ENCODE data around the gene VSTM1.

- no peak for TF ChIP-seq EZH2 (IDR thresholded peaks at IDR 0.05; ENCODE audit: borderline replicate concordance, low read length)
- TF ChIP-seq, protein P1, sequence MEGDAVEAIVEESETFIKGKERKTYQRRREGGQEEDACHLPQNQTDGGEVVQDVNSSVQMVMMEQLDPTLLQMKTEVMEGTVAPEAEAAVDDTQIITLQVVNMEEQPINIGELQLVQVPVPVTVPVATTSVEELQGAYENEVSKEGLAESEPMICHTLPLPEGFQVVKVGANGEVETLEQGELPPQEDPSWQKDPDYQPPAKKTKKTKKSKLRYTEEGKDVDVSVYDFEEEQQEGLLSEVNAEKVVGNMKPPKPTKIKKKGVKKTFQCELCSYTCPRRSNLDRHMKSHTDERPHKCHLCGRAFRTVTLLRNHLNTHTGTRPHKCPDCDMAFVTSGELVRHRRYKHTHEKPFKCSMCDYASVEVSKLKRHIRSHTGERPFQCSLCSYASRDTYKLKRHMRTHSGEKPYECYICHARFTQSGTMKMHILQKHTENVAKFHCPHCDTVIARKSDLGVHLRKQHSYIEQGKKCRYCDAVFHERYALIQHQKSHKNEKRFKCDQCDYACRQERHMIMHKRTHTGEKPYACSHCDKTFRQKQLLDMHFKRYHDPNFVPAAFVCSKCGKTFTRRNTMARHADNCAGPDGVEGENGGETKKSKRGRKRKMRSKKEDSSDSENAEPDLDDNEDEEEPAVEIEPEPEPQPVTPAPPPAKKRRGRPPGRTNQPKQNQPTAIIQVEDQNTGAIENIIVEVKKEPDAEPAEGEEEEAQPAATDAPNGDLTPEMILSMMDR (IDR thresholded peaks at IDR 0.05; ENCODE audit: low read length), result no peak
Observed at GRCh38 chr19:54045771-54046170, 17.9 kb downstream of the VSTM1 start.
